Measurements from ENCODE around the gene PCBP1.
A peak's percentile ranks its signal among the peaks of the same experiment; 100 is the strongest.
"Not testable (repeated sequence)": the region's sequence is repeated elsewhere in the genome, so short reads cannot be mapped to it uniquely, and the experiment has no call there.

Gene PCBP1

GRCh38 chr2:70099270-70099669 is 12.0 kb downstream of the PCBP1 start:
- TF ChIP-seq CTCF (IDR thresholded peaks at IDR 0.05; ENCODE audit: insufficient read depth, low read depth, low read length, missing control alignments), result no peak
- no peak for DNase-seq (ENCODE audit: low read depth)
- H3K4me3 ChIP-seq (ENCODE audit: low read depth, low read length), result no peak overlapping the region

- DNase-seq (ENCODE audit: low read depth), result no peak
- TF ChIP-seq CTCF (IDR thresholded peaks at IDR 0.05; ENCODE audit: insufficient read depth, low read depth, low read length, missing control alignments), result no peak
- no peak overlapping the region for H3K4me3 ChIP-seq (ENCODE audit: low read depth, low read length)
Observed at GRCh38 chr2:70101174-70101573, 13.9 kb downstream of the PCBP1 start.

- not testable (repeated sequence) for DNase-seq (ENCODE audit: low read depth); H3K4me3 ChIP-seq (ENCODE audit: low read depth, low read length)
Observed at GRCh38 chr2:70101686-70102085, 14.4 kb downstream of the PCBP1 start.

- DNase-seq (ENCODE audit: low read depth); H3K4me3 ChIP-seq (ENCODE audit: low read depth, low read length): not testable (repeated sequence)
Observed at GRCh38 chr2:70102323-70102905, 15.1 kb downstream of the PCBP1 start.

- DNase-seq (ENCODE audit: low read depth), result peak; percentile 69
- no peak for TF ChIP-seq CTCF (IDR thresholded peaks at IDR 0.05; ENCODE audit: insufficient read depth, low read depth, low read length, missing control alignments)
Observed at GRCh38 chr2:70103531-70104061, 16.3 kb downstream of the PCBP1 start.

GRCh38 chr2:70104231-70105111 is 17.2 kb downstream of the PCBP1 start:
- no peak for TF ChIP-seq CTCF (IDR thresholded peaks at IDR 0.05; ENCODE audit: insufficient read depth, low read depth, low read length, missing control alignments)
- peak overlapping the region; percentile 75 for H3K4me3 ChIP-seq (ENCODE audit: low read depth, low read length)
- DNase-seq (ENCODE audit: low read depth), result peak; percentile 84

More at GRCh38 chr2:70103531-70104061, 16.3 kb downstream of the PCBP1 start:
- peak overlapping the region; percentile 75 for H3K4me3 ChIP-seq (ENCODE audit: low read depth, low read length)

GRCh38 chr2:70106138-70106537 is 18.9 kb downstream of the PCBP1 start:
- not testable (repeated sequence) for DNase-seq (ENCODE audit: low read depth); H3K4me3 ChIP-seq (ENCODE audit: low read depth, low read length)

GRCh38 chr2:70110397-70110796 is 23.1 kb downstream of the PCBP1 start:
- DNase-seq (ENCODE audit: low read depth); H3K4me3 ChIP-seq (ENCODE audit: low read depth, low read length): not testable (repeated sequence)

Measured in GM12865 (cell line).